ENCODE measurements around the gene NOSTRIN.
"Not testable (repeated sequence)": the region's sequence is repeated elsewhere in the genome, so short reads cannot be mapped to it uniquely, and the experiment has no call there.

NOSTRIN gene

GRCh38 chr2:168819829-168820489 lies 17.5 kb downstream of the NOSTRIN start:
- DNase-seq: no peak

GRCh38 chr2:168821577-168821976 lies 19.1 kb downstream of the NOSTRIN start:
- DNase-seq: no peak

GRCh38 chr2:168821992-168822391 lies 19.6 kb downstream of the NOSTRIN start:
- DNase-seq: no peak

GRCh38 chr2:168825126-168825525 lies 22.7 kb downstream of the NOSTRIN start:
- no peak for DNase-seq

- DNase-seq: no peak
These were observed 28.5 kb downstream of the NOSTRIN start for GRCh38 chr2:168830958-168831357.

- DNase-seq: no peak
These were observed 29.2 kb downstream of the NOSTRIN start for GRCh38 chr2:168831662-168832061.

- no peak for DNase-seq
These were observed 33.5 kb downstream of the NOSTRIN start for GRCh38 chr2:168835969-168836368.

GRCh38 chr2:168841445-168841844 lies 39.0 kb downstream of the NOSTRIN start:
- DNase-seq: peak; percentile 10

GRCh38 chr2:168843253-168843652 lies 40.8 kb downstream of the NOSTRIN start:
- DNase-seq: no peak

- DNase-seq: peak; percentile 2
These were observed 45.8 kb downstream of the NOSTRIN start for GRCh38 chr2:168848225-168848624.

GRCh38 chr2:168849610-168850009 lies 47.2 kb downstream of the NOSTRIN start:
- no peak for DNase-seq

GRCh38 chr2:168850846-168851245 lies 48.4 kb downstream of the NOSTRIN start:
- no peak for DNase-seq

- DNase-seq: no peak
These were observed 49.4 kb downstream of the NOSTRIN start for GRCh38 chr2:168851674-168852320.

GRCh38 chr2:168852481-168852880 lies 50.0 kb downstream of the NOSTRIN start:
- no peak for DNase-seq

- no peak for DNase-seq
These were observed 51.0 kb downstream of the NOSTRIN start for GRCh38 chr2:168853471-168853870.

GRCh38 chr2:168854651-168855050 lies 52.2 kb downstream of the NOSTRIN start:
- DNase-seq: no peak

- DNase-seq: no peak
These were observed 53.2 kb downstream of the NOSTRIN start for GRCh38 chr2:168855601-168856000.

- no peak for DNase-seq
These were observed 55.7 kb downstream of the NOSTRIN start for GRCh38 chr2:168858146-168858545.

GRCh38 chr2:168867164-168867563 lies 64.7 kb downstream of the NOSTRIN start:
- not testable (repeated sequence) for DNase-seq

GRCh38 chr2:168870369-168870768 lies 67.9 kb downstream of the NOSTRIN start:
- not testable (repeated sequence) for DNase-seq

- DNase-seq: not testable (repeated sequence)
These were observed 68.4 kb downstream of the NOSTRIN start for GRCh38 chr2:168870824-168871223.

- DNase-seq: no peak
These were observed 72.1 kb downstream of the NOSTRIN start for GRCh38 chr2:168874368-168875054.

GRCh38 chr2:168882163-168882562 lies 79.7 kb downstream of the NOSTRIN start:
- not testable (repeated sequence) for DNase-seq

GRCh38 chr2:168884975-168885374 lies 82.5 kb downstream of the NOSTRIN start:
- no peak for DNase-seq

Measured in NCI-H2029 treated with DMSO at 0.1 percent for 48 hours (cell line).